ENCODE data around the gene RAB7A.

DNA sequence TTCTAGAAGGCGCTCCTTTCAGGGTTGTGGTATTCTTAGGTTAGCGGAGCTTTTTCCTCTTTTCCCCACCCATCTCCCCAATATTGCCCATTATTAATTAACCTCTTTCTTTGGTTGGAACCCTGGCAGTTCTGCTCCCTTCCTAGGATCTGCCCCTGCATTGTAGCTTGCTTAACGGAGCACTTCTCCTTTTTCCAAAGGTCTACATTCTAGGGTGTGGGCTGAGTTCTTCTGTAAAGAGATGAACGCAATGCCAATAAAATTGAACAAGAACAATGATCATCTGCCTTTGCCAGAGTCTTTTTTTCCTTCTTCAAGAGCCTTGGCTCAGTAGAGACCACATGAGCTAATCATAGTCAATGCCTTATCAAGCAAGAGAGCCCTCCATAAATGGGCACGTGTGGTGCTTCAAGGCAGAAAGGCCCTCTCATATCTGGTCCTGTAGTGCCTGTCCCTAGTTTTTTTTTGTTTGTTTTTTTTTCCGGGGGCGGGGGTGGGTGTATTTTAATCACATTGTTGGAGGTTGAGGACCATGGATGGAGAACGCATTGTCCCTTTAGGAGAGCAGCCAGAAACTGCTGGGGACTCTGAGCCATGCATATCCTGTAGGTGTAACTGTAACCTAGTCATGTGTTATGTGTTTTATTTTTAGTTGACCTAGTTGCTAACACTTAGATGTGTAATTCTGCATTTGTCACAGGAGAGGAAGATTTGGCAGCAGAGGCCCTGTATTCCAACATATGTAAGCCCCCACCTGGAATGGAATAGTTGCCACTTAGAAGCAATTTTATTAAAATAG, 88.7 kb downstream of the RAB7A start:
- TF ChIP-seq, protein P1, sequence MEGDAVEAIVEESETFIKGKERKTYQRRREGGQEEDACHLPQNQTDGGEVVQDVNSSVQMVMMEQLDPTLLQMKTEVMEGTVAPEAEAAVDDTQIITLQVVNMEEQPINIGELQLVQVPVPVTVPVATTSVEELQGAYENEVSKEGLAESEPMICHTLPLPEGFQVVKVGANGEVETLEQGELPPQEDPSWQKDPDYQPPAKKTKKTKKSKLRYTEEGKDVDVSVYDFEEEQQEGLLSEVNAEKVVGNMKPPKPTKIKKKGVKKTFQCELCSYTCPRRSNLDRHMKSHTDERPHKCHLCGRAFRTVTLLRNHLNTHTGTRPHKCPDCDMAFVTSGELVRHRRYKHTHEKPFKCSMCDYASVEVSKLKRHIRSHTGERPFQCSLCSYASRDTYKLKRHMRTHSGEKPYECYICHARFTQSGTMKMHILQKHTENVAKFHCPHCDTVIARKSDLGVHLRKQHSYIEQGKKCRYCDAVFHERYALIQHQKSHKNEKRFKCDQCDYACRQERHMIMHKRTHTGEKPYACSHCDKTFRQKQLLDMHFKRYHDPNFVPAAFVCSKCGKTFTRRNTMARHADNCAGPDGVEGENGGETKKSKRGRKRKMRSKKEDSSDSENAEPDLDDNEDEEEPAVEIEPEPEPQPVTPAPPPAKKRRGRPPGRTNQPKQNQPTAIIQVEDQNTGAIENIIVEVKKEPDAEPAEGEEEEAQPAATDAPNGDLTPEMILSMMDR (IDR thresholded peaks at IDR 0.05) = no peak
- no peak for TF ChIP-seq POLR2A (IDR thresholded peaks at IDR 0.05)
